ENCODE measurements around the gene RNASE11. TPM values are rescaled to one million over a fixed set of nuclear protein-coding genes. Genes with fewer than 3 reads are reported as not detected.
A peak's percentile ranks its signal among the peaks of the same experiment; 100 is the strongest.

The RNASE11 gene
- total and polyA plus RNA-seq, 11 donors, result not detected

DNA sequence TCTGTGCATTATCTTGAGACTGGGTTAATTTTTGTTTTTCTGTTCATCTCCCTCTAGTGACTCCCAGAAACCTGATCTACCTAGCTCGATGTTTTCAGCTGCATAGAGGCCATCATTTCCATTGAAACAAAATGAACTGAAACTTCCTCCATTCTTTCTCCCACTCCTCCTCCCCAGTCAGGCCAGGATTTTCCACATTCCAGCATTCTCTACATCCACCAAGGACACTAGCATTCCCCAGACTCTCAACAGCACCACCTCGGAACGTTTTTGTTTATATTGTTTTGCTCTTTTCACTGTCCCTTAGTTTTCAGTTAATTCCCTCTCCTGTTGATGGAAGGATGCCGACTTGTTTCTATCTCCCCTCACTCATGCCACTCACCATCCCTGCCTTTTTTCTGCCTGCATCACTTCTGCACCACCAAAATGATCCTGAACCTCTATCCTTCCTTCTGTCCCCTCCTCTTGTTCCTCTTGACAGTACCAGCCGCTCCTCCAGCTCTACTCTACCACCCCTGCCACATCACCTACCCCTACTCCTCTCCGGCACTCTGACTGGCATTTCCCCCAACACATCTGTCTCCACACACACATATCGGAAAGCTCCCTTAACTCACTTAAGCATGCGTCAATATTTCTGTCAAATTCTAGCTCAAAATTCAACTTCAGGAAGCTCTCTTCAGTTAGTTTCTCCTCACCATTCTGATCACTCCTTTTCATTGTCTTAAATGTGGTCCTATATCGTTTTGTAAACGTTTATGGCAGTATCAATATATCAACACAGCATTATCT is 40.5 kb upstream of the RNASE11 start:
- Histone ChIP-seq H3K4me3 (no peak overlapping the region), H3K4me1 (peaks cover 0 to 61% (median 22%) of the 10 kb centered on the region in 12 donors), H3K27ac (no peak overlapping the region), H3K9me3 (peaks cover 0 to 6% (median 0%) of the 10 kb centered on the region in 12 donors), H3K27me3 (peaks cover 0 to 67% (median 2%) of the 10 kb centered on the region in 9 donors), H3K36me3 (no peaks in the 10 kb centered on the region)
- DNase-seq, result no peak
- TF ChIP-seq, protein P1, sequence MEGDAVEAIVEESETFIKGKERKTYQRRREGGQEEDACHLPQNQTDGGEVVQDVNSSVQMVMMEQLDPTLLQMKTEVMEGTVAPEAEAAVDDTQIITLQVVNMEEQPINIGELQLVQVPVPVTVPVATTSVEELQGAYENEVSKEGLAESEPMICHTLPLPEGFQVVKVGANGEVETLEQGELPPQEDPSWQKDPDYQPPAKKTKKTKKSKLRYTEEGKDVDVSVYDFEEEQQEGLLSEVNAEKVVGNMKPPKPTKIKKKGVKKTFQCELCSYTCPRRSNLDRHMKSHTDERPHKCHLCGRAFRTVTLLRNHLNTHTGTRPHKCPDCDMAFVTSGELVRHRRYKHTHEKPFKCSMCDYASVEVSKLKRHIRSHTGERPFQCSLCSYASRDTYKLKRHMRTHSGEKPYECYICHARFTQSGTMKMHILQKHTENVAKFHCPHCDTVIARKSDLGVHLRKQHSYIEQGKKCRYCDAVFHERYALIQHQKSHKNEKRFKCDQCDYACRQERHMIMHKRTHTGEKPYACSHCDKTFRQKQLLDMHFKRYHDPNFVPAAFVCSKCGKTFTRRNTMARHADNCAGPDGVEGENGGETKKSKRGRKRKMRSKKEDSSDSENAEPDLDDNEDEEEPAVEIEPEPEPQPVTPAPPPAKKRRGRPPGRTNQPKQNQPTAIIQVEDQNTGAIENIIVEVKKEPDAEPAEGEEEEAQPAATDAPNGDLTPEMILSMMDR (IDR thresholded peaks at IDR 0.05), result no peak
- no peak for TF ChIP-seq POLR2A (IDR thresholded peaks at IDR 0.05)
- 41 to 54% (median 49%) methylated on average over 10 of the region's 10 CpGs for WGBS, 4 donors
- ATAC-seq, result no peak
- intact Hi-C loops (cut with DNase I), result loop anchor here in 4 of 10 donors (5.0 kb wide), 1 partner anchor 54 kb away; the partner anchor contains the start of gene RNASE4 (in 4 of the 4)

- intact Hi-C loops (cut with DNase I), result loop anchor here in 4 of 10 donors (5.0 kb wide), 1 partner anchor 55 kb away; the partner anchor contains the start of gene RNASE4 (in 4 of the 4)
- H3K4me3 ChIP-seq, result no peak overlapping the region
- ATAC-seq (no peak), DNase-seq (no peak)
- peaks cover 0 to 60% (median 2%) of the 10 kb centered on the region in 9 donors for H3K27me3 ChIP-seq
- peaks cover 0 to 6% (median 0%) of the 10 kb centered on the region in 12 donors for H3K9me3 ChIP-seq
- H3K27ac ChIP-seq, result no peak overlapping the region
- peaks cover 0 to 61% (median 25%) of the 10 kb centered on the region in 12 donors for H3K4me1 ChIP-seq
- WGBS, 4 donors, result 67 to 81% (median 74%) methylated on average over 5 of the region's 5 CpGs
- no peaks in the 10 kb centered on the region for H3K36me3 ChIP-seq
- TF ChIP-seq, protein P1 (IDR thresholded peaks at IDR 0.05), result no peak
- no peak for TF ChIP-seq POLR2A (IDR thresholded peaks at IDR 0.05)
Observed at GRCh38 chr14:20627346-20628027, 39.7 kb upstream of the RNASE11 start.

DNA sequence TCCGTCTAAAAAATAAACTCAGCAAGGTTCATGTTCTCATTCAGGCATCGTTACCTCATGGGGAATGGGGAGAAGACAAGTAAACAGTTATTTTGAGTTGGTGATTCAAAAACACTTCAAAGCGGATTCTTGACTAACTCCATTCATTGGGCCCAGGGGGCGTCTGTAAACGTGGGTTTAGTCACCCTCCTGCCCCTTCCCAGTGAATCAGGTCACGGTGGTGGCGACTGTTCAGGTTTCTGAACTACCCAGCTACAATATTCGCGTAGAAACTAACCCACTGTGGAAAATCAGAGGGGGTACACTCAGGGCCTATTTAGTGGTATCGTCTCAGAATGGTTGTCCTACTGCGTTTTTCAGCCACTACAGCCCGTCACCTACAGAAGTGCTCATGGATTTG is 38.5 kb upstream of the RNASE11 start:
- H3K4me3 ChIP-seq, result peak overlapping the region in 4 of 12 donors; percentile 24 to 47 (median 38)
- WGBS, 4 donors, result 16 to 31% (median 23%) methylated on average over 12 of the region's 12 CpGs
- intact Hi-C loops (cut with DNase I), result loop anchor here in 4 of 10 donors (5.0 kb wide), 1 partner anchor 56 kb away; the partner anchor contains the start of gene RNASE4 (in 4 of the 4)

More for the DNA sequence above, 38.5 kb upstream of the RNASE11 start:
- Histone ChIP-seq H3K4me1 (peaks cover 0 to 49% (median 14%) of the 10 kb centered on the region in 12 donors), H3K36me3 (no peaks in the 10 kb centered on the region), H3K27me3 (peaks cover 0 to 58% (median 0%) of the 10 kb centered on the region in 9 donors), H3K9me3 (peaks cover 0 to 6% (median 0%) of the 10 kb centered on the region in 12 donors), H3K27ac (no peak overlapping the region)
- no peak for TF ChIP-seq POLR2A (IDR thresholded peaks at IDR 0.05)
- TF ChIP-seq, protein P1 (IDR thresholded peaks at IDR 0.05), result no peak
- ATAC-seq, result no peak
- DNase-seq, result no peak
